GM18951 (cell line): ENCODE results near the gene MEF2A.

Source experiments
- POLR2A ChIP-seq: IDR thresholded peaks from 4 replicates; pipeline ENCODE4 v1.6.1; 2011; ENCODE audit warnings: mild to moderate bottlenecking; ENCODE audit not compliant: insufficient read length, insufficient read depth; ENCODE audit errors: extremely low read depth
- in situ Hi-C: fragments of 300-500 bp; cut with MboI; formaldehyde crosslinking; loops from one replicate; pipeline ENCODE4 v1.12.0; 2022; ENCODE audit warnings: low sequenced_read_pairs, mixed read lengths, inconsistent platforms; ENCODE audit not compliant: unreplicated experiment

Gene MEF2A

GRCh38 chr15:99762288-99762687 is 196.5 kb downstream of the MEF2A start:
- in situ Hi-C loops, result no loop called here
- no peak for TF ChIP-seq POLR2A

GRCh38 chr15:99763827-99764226 is 198.0 kb downstream of the MEF2A start:
- no peak for TF ChIP-seq POLR2A

DNA sequence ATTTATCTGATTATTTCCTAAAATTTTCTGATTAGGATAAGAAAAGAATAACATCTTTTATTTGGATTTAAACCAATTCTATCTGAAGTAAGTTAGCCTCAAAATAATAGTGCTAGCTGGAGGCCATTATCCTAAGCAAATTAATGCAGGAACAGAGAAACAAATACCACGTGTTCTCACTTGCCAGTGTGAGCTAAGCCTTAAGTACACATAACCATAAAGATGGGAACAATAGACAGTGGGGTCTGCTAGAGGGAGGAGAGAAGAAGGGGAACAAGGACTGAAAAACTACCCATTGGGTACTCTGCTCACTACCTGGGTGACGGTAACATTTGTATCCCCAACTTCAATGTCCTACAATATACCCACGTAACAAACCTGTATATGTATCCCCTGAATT is 198.7 kb downstream of the MEF2A start:
- TF ChIP-seq POLR2A, result no peak
- in situ Hi-C loops, result no loop called here

More at GRCh38 chr15:99763827-99764226, 198.0 kb downstream of the MEF2A start:
- in situ Hi-C loops, result no loop called here
